Endothelial cell of umbilical vein (primary cell): ENCODE results near the gene VPS4A. TPM values are rescaled to one million over a fixed set of nuclear protein-coding genes. Genes with fewer than 3 reads are reported as not detected.

Experiments used
- Bru-seq: library from RNA; stranded (reverse); fragments of 400-500 nt; gene quantifications from one replicate; lab custom pipeline; 2021; lab: Mats Ljungman, UMichigan
- BruChase-seq, 2 experiments: library from RNA; stranded (reverse); fragments of 400-500 nt; gene quantifications; one replicate each; lab custom pipeline; 2021; lab: Mats Ljungman, UMichigan
- BruUV-seq: library from RNA; stranded (reverse); fragments of 400-500 nt; replicated peaks from 2 replicates; lab custom pipeline; 2021; lab: Mats Ljungman, UMichigan
- CTCF ChIA-PET: fragments of 300-600, 350-600 bp; sonication (Branson Sonifier 250); formaldehyde crosslinking; loops from one replicate; lab custom pipeline; 2021; ENCODE audit warnings: antibody characterized with exemption, inconsistent platforms; lab: Charles Lee
- POLR2A ChIA-PET: fragments of 300-600, 350-600 bp; sonication (Branson Sonifier 250); formaldehyde crosslinking; loops from one replicate; lab custom pipeline; 2021; ENCODE audit warnings: antibody characterized with exemption, inconsistent platforms; lab: Charles Lee
- DNase-seq: peaks from one replicate; pipeline ENCODE4 v3.0.0-alpha.2; 2011; ENCODE audit warnings: low read depth, low spot score
- FAIRE-seq: peaks from 2 replicates; lab custom pipeline; 2011; peaks lifted over from hg19 to GRCh38; lab: Jason Lieb, UNC
- H2AFZ ChIP-seq: 2 replicates; pipeline ENCODE4 v1.6.0; 2012; ENCODE audit warnings: low read depth, low read length, control low read depth, inconsistent platforms
- H3K27ac ChIP-seq: 2 replicates; pipeline ENCODE4 v1.5.1; 2011; ENCODE audit warnings: low read depth, mild to moderate bottlenecking, control low read depth, low read length, moderate library complexity; ENCODE audit not compliant: insufficient read depth
- H3K27me3 ChIP-seq, 2 experiments: 2 replicates each; pipeline versions ENCODE4 v1.6.0 to v1.6.1; 2011; ENCODE audit warnings: low read length in 2 of 2, mixed read lengths in 1 of 2; ENCODE audit not compliant: control insufficient read depth in 2 of 2, insufficient read depth in 2 of 2
- H3K36me3 ChIP-seq, 2 experiments: 2 replicates in 1 of 2; 3 replicates in 1 of 2; pipeline ENCODE4 v1.5.1; 2011; ENCODE audit warnings: low read length in 2 of 2, mild to moderate bottlenecking in 1 of 2, moderate library complexity in 1 of 2; ENCODE audit not compliant: control insufficient read depth in 2 of 2, insufficient read depth in 2 of 2; ENCODE audit errors: extremely low read depth in 1 of 2
- H3K4me1 ChIP-seq: 3 replicates; pipeline ENCODE4 v1.5.1; 2011; ENCODE audit warnings: mild to moderate bottlenecking, low read length; ENCODE audit not compliant: control insufficient read depth, insufficient read depth; ENCODE audit errors: extremely low read depth
- H3K4me2 ChIP-seq: 2 replicates; pipeline ENCODE4 v1.6.1; 2011; ENCODE audit warnings: low read length, control low read depth, mixed read lengths; ENCODE audit not compliant: insufficient read depth
- H3K4me3 ChIP-seq, 3 experiments: fragments of 200-600 bp in 1 of 3; sonication (generic), shearing (Covaris generic) in 1 of 3; replicated peaks in 1 of 3; 2 replicates each; pipeline ENCODE4 v1.5.1; 2011 to 2016; ENCODE audit warnings: control low read depth in 3 of 3, low read length in 3 of 3, mild to moderate bottlenecking in 2 of 3, inconsistent platforms in 1 of 3, low read depth in 1 of 3, moderate library complexity in 1 of 3; ENCODE audit not compliant: insufficient read depth in 1 of 3
- H3K79me2 ChIP-seq: 2 replicates; pipeline ENCODE4 v1.6.0; 2012; ENCODE audit warnings: low read length, inconsistent platforms; ENCODE audit not compliant: control insufficient read depth, insufficient read depth
- H3K9ac ChIP-seq: replicated peaks from 2 replicates; pipeline ENCODE3; 2011; ENCODE audit warnings: low read length, control low read depth; ENCODE audit not compliant: insufficient read depth; ENCODE audit errors: extremely low read depth
- H3K9me1 ChIP-seq: replicated peaks from 3 replicates; pipeline ENCODE4 v1.6.0; 2011; ENCODE audit warnings: mild to moderate bottlenecking, low read length; ENCODE audit not compliant: control insufficient read depth, insufficient read depth; ENCODE audit errors: extremely low read depth
- H3K9me3 ChIP-seq: replicated peaks from 2 replicates; pipeline ENCODE4 v1.5.1; 2012; ENCODE audit warnings: low read length, inconsistent platforms; ENCODE audit not compliant: control insufficient read depth, insufficient read depth
- H4K20me1 ChIP-seq: replicated peaks from 2 replicates; pipeline ENCODE3; 2011; ENCODE audit warnings: mild to moderate bottlenecking, low read length; ENCODE audit not compliant: control insufficient read depth, insufficient read depth; ENCODE audit errors: extremely low read depth
- CTCF ChIP-seq, 2 donors: IDR thresholded peaks; 1 replicate in 1 of 2; 2 replicates in 1 of 2; pipeline ENCODE4 v1.5.1; 2011; ENCODE audit warnings: low read length in 2 of 2, mild to moderate bottlenecking in 2 of 2, moderate library complexity in 2 of 2, control low read depth in 1 of 2, inconsistent platforms in 1 of 2, low read depth in 1 of 2; ENCODE audit not compliant: insufficient read depth in 1 of 2; ENCODE audit errors: extremely low read depth in 1 of 2
- EZH2 ChIP-seq: IDR thresholded peaks from 2 replicates; pipeline ENCODE4 v1.6.1; 2012; ENCODE audit warnings: borderline replicate concordance, low read depth, mild to moderate bottlenecking, moderate library complexity, low read length, inconsistent platforms; ENCODE audit not compliant: severe bottlenecking
- GATA2 ChIP-seq: IDR thresholded peaks from 2 replicates; pipeline ENCODE4 v1.7.0; 2011; ENCODE audit warnings: low read depth, mild to moderate bottlenecking, moderate library complexity, mixed read lengths, low read length; ENCODE audit not compliant: insufficient read length, insufficient read depth
- JUN ChIP-seq: IDR thresholded peaks from 2 replicates; pipeline ENCODE4 v1.6.1; 2011; ENCODE audit warnings: borderline replicate concordance, low read depth; ENCODE audit not compliant: insufficient read length, insufficient read depth
- MYC ChIP-seq: IDR thresholded peaks from one replicate; pipeline ENCODE4 v1.6.1; 2011; ENCODE audit warnings: mild to moderate bottlenecking, low read depth, low read length
- POLR2A ChIP-seq: IDR thresholded peaks from 2 replicates; pipeline ENCODE4 v1.6.1; 2012; ENCODE audit warnings: low read depth, mild to moderate bottlenecking, control low read depth, low read length
- POLR2AphosphoS5 ChIP-seq: IDR thresholded peaks from 2 replicates; pipeline ENCODE4 v1.6.1; 2012; ENCODE audit warnings: low read depth, mild to moderate bottlenecking, control low read depth, low read length, moderate library complexity; ENCODE audit not compliant: insufficient read depth
- dilution Hi-C: fragments of 300-500 bp; cut with MboI; formaldehyde crosslinking; loops from one replicate; pipeline ENCODE4 v1.15.0; 2019; ENCODE audit warnings: low sequenced_read_pairs; ENCODE audit not compliant: extremely low pct_ligation_motif_present
- intact Hi-C: fragments of 100-400 bp; cut with micrococcal nuclease; formaldehyde crosslinking; loops from one replicate; pipeline ENCODE4 v1.10.0; 2022
- long read RNA-seq: library from polyadenylated mRNA; stranded (forward); transcript quantifications from one replicate; pipeline ENCODE4 v2.0.0, GENCODE V29; 2021
- polyA minus RNA-seq, 3 experiments: library from RNA; depleted of rRNA, polyadenylated mRNA; stranded (reverse); fragments of >200 nt; gene quantifications; 1 replicate in 1 of 3; 2 replicates in 2 of 3; pipeline ENCODE4 v1.2.3, GENCODE V29; 2011
- polyA plus RNA-seq, 4 experiments: library from polyadenylated mRNA; depleted of rRNA in 3 of 4; stranded (reverse) in 3 of 4; unstranded in 1 of 4; fragments of >200 nt; gene quantifications; 2 replicates each; pipeline versions ENCODE4 v1.2.1 to v1.2.3, GENCODE V29; 2011 to 2012; ENCODE audit warnings: missing spikeins in 1 of 4
- total RNA-seq: library from RNA; stranded (reverse); gene quantifications from 2 replicates; pipeline ENCODE4 v1.2.3, GENCODE V29; 2021

The VPS4A gene
- 34.8 and 37.1 TPM in 2 replicates for total RNA-seq
- polyA plus RNA-seq: 20.9 and 22.3 TPM in 2 replicates
- 23.8 and 24.3 TPM in 2 replicates for polyA plus RNA-seq (2011; cell fraction: cytosol; rRNA removed)
- 39.1 and 39.8 TPM in 2 replicates for polyA plus RNA-seq (2011; cell fraction: nucleus; rRNA removed)
- 43.6 and 48.3 TPM in 2 replicates for polyA plus RNA-seq (2012)
- 23.5 and 28.4 TPM in 2 replicates for polyA minus RNA-seq
- 16.0 TPM for polyA minus RNA-seq (2011; cell fraction: cytosol; rRNA and poly(A)+ RNA removed)
- 17.9 and 21.1 TPM in 2 replicates for polyA minus RNA-seq (2011; cell fraction: nucleus; rRNA and poly(A)+ RNA removed)
- Bru-seq, nascent RNA: percentile 66 among the genes with signal in this experiment
- percentile 93 among the genes with signal in this experiment for BruChase-seq, experiment 1, labeled RNA remaining after a 6-hour chase
- BruChase-seq, experiment 2, labeled RNA remaining after a 2-hour chase: percentile 82 among the genes with signal in this experiment
- long read RNA-seq, full-length matches to known transcripts: 124 of 186 reads
- long read RNA-seq, partial matches to known transcripts: 28 of 186 reads
- long read RNA-seq, other reads (novel, unspliced or antisense): 34 of 186 reads

GRCh38 chr16:69310653-69311532 is at the start of gene VPS4A:
Gene VPS4A (plus strand): TSS chr16:69311350. CDS start chr16:69311512, 162 bp downstream.
- H3K27me3 ChIP-seq: no peaks in the 10 kb centered on the region
- dilution Hi-C loops: no loop called here
- FAIRE-seq (peak; percentile 96), DNase-seq (peak; percentile 98)
- H3K4me2 ChIP-seq: peak within 1 kb of the TSS; percentile 90
- H3K4me1 ChIP-seq: peaks cover 10% of the 10 kb centered on the region
- H3K9ac ChIP-seq: peak within 1 kb of the TSS; percentile 83
- peak within 1 kb of the TSS; percentile 28 for H2AFZ ChIP-seq
- POLR2A ChIA-PET: no interaction called here
- H3K4me3 ChIP-seq: peak within 1 kb of the TSS; percentile 56 to 76 (median 59)
- TF ChIP-seq JUN (no peak), GATA2 (no peak), POLR2AphosphoS5 (peak; percentile 95), CTCF (IDR thresholded peaks at IDR 0.05; ENCODE audit: extremely low read depth in 1 of 2, insufficient read depth in 1 of 2, low read depth in 1 of 2, low read length in 2 of 2) (peak; percentile 86 to 96), POLR2A (peak; percentile 85), MYC (peak; percentile 21), EZH2 (no peak)
- CTCF ChIA-PET: interaction anchor here (0.7 to 0.8 kb wide), 2 partner anchors 16 to 161 kb away, joined by 3 to 4 read pairs; no protein-coding TSS in a partner anchor
- H3K9me3 ChIP-seq: no peaks in the 10 kb centered on the region
- H3K79me2 ChIP-seq: peaks cover 38% of the 10 kb centered on the region
- H3K9me1 ChIP-seq: no peaks in the 10 kb centered on the region
- H4K20me1 ChIP-seq: no peaks in the 10 kb centered on the region
- H3K27ac ChIP-seq: peak within 1 kb of the TSS; percentile 46
- BruUV-seq: TSS peak; percentile 60
- peaks cover 6 to 11% of the 10 kb centered on the region in 2 experiments for H3K36me3 ChIP-seq
- intact Hi-C loops: loop anchor here (1.0 to 5.0 kb wide), 3 partner anchors 19 to 256 kb away; partner anchors contain the start of genes COG8, NFAT5, NIP7 and PDF
